IMR-90 (cell line): ENCODE results near the gene HCLS1. TPM values are rescaled to one million over a fixed set of nuclear protein-coding genes. Genes with fewer than 3 reads are reported as not detected.

Experiments
- ATAC-seq: fragments of 200-7000 bp; cut with Tn5 transposase; 2 replicates; pipeline ENCODE4 v1.9.1; 2020; ENCODE audit warnings: low read depth, mild to moderate bottlenecking, moderate library complexity
- BruUV-seq: library from RNA; stranded (reverse); fragments of 400-500 nt; replicated peaks from 2 replicates; lab custom pipeline; 2021; lab: Mats Ljungman, UMichigan
- CTCF ChIA-PET: fragments of 300-600 bp; formaldehyde crosslinking; extraction: SDS; loops from one replicate; lab custom pipeline; 2021; ENCODE audit warnings: antibody characterized with exemption; lab: Yijun Ruan, JAX
- POLR2A ChIA-PET: fragments of 300-600 bp; sonication (Branson Sonifier 250); formaldehyde crosslinking; loops from one replicate; lab custom pipeline; 2022; ENCODE audit warnings: antibody characterized with exemption; ENCODE audit not compliant: unreplicated experiment; lab: Charles Lee
- DNase-seq: peaks from one replicate; pipeline ENCODE4 v3.0.0; 2013
- H2AFZ ChIP-seq: replicated peaks from 2 replicates; pipeline ENCODE3; 2013; ENCODE audit warnings: low read length, mild to moderate bottlenecking; ENCODE audit not compliant: poor library complexity
- H2AK5ac ChIP-seq: 2 replicates; pipeline ENCODE4 v1.6.1; 2013; ENCODE audit warnings: low read depth, low read length, inconsistent platforms
- H2AK9ac ChIP-seq: replicated peaks from 2 replicates; pipeline ENCODE3; 2013; ENCODE audit warnings: mild to moderate bottlenecking, low read depth, low read length, moderate library complexity; ENCODE audit not compliant: poor library complexity
- H2BK120ac ChIP-seq: 2 replicates; pipeline ENCODE4 v1.6.1; 2013; ENCODE audit warnings: low read depth, low read length, inconsistent platforms
- H2BK15ac ChIP-seq: 3 replicates; pipeline ENCODE4 v1.6.1; 2013; ENCODE audit warnings: low read depth, low read length, inconsistent platforms
- H2BK20ac ChIP-seq: 2 replicates; pipeline ENCODE4 v1.6.1; 2013; ENCODE audit warnings: low read depth, mild to moderate bottlenecking, inconsistent platforms, low read length, moderate library complexity
- H2BK5ac ChIP-seq: 2 replicates; pipeline ENCODE4 v1.6.1; 2013; ENCODE audit warnings: mild to moderate bottlenecking, low read depth, low read length, inconsistent platforms; ENCODE audit not compliant: poor library complexity, severe bottlenecking
- H3K14ac ChIP-seq: replicated peaks from 2 replicates; pipeline ENCODE4 v1.6.1; 2013; ENCODE audit warnings: low read depth, low read length, inconsistent platforms
- H3K18ac ChIP-seq: 2 replicates; pipeline ENCODE4 v1.6.1; 2013; ENCODE audit warnings: low read depth, low read length, control low read depth
- H3K23ac ChIP-seq: 2 replicates; pipeline ENCODE4 v1.6.1; 2013; ENCODE audit warnings: low read depth, low read length, inconsistent platforms
- H3K27ac ChIP-seq: 2 replicates; pipeline ENCODE4 v1.5.1; 2013; ENCODE audit warnings: mild to moderate bottlenecking, control low read depth, low read length; ENCODE audit not compliant: insufficient read depth
- H3K27me3 ChIP-seq: 2 replicates; pipeline ENCODE4 v1.6.1; 2013; ENCODE audit warnings: low read length; ENCODE audit not compliant: control insufficient read depth, insufficient read depth
- H3K36me3 ChIP-seq: 2 replicates; pipeline ENCODE4 v1.6.1; 2013; ENCODE audit warnings: low read length, mixed read lengths; ENCODE audit not compliant: control insufficient read depth, insufficient read depth
- H3K4ac ChIP-seq: 2 replicates; pipeline ENCODE4 v1.6.1; 2013; ENCODE audit warnings: low read depth, low read length, inconsistent platforms
- H3K4me1 ChIP-seq: 2 replicates; pipeline ENCODE4 v1.6.1; 2013; ENCODE audit warnings: low read length, mixed read lengths; ENCODE audit not compliant: control insufficient read depth, insufficient read depth
- H3K4me2 ChIP-seq: 2 replicates; pipeline ENCODE4 v1.6.1; 2013; ENCODE audit warnings: low read depth, mild to moderate bottlenecking, control low read depth, low read length, moderate library complexity
- H3K4me3 ChIP-seq: 2 replicates; pipeline ENCODE4 v1.5.1; 2013; ENCODE audit warnings: low read depth, mild to moderate bottlenecking, control low read depth, low read length, moderate library complexity; ENCODE audit not compliant: insufficient read depth
- H3K56ac ChIP-seq: 2 replicates; pipeline ENCODE4 v1.6.1; 2013; ENCODE audit warnings: low read length, inconsistent platforms; ENCODE audit not compliant: insufficient read depth; ENCODE audit errors: extremely low read depth
- H3K79me1 ChIP-seq, 2 experiments: 2 replicates each; pipeline ENCODE4 v1.6.1; 2013; ENCODE audit warnings: low read length in 2 of 2, inconsistent platforms in 1 of 2, low read depth in 1 of 2
- H3K9ac ChIP-seq: 2 replicates; pipeline ENCODE4 v1.6.1; 2013; ENCODE audit warnings: low read depth, low read length, control low read depth
- H3K9me1 ChIP-seq: 2 replicates; pipeline ENCODE4 v1.6.1; 2013; ENCODE audit warnings: low read length, inconsistent platforms; ENCODE audit not compliant: insufficient read depth
- H3K9me3 ChIP-seq: 2 replicates; pipeline ENCODE4 v1.6.1; 2013; ENCODE audit warnings: low read length; ENCODE audit not compliant: control insufficient read depth, insufficient read depth
- H4K20me1 ChIP-seq: 2 replicates; pipeline ENCODE4 v1.6.1; 2013; ENCODE audit warnings: low read length, inconsistent platforms; ENCODE audit not compliant: insufficient read depth
- H4K5ac ChIP-seq: 2 replicates; pipeline ENCODE4 v1.6.1; 2013; ENCODE audit warnings: mild to moderate bottlenecking, low read depth, low read length, control low read depth
- H4K8ac ChIP-seq, 2 experiments: 2 replicates each; pipeline ENCODE4 v1.6.1; 2013; ENCODE audit warnings: low read depth in 2 of 2, low read length in 2 of 2, control low read depth in 1 of 2, inconsistent platforms in 1 of 2
- H4K91ac ChIP-seq: 2 replicates; pipeline ENCODE4 v1.6.1; 2013; ENCODE audit warnings: low read depth, low read length, inconsistent platforms; ENCODE audit not compliant: insufficient read depth
- CHD1 ChIP-seq: IDR thresholded peaks from 2 replicates; pipeline ENCODE4 v1.6.1; 2012; ENCODE audit warnings: low read depth, low read length, improper control_type of control experiment
- SMC3 ChIP-seq: fragments of 150-350 bp; IDR thresholded peaks from 2 replicates; pipeline ENCODE4 v1.6.1; 2016; ENCODE audit warnings: low read depth, mild to moderate bottlenecking, antibody characterized with exemption, low read length, moderate library complexity
- USF2 ChIP-seq: fragments of 150-350 bp; IDR thresholded peaks from 2 replicates; pipeline ENCODE4 v1.6.1; 2017; ENCODE audit warnings: mild to moderate bottlenecking, antibody characterized with exemption, low read length, low read depth
- dilution Hi-C: fragments of 300-500 bp; cut with HindIII; formaldehyde crosslinking; loops from one replicate; pipeline ENCODE4 v1.14.3; 2018; ENCODE audit warnings: low sequenced_read_pairs; ENCODE audit not compliant: unreplicated experiment
- in situ Hi-C: fragments of 300-500 bp; cut with MboI; formaldehyde crosslinking; loops from 3 replicates; pipeline ENCODE4 v1.14.3; 2019; ENCODE audit warnings: low sequenced_read_pairs, inconsistent platforms, mixed read lengths
- intact Hi-C: fragments of 100-400 bp; cut with micrococcal nuclease; formaldehyde crosslinking; loops from 2 replicates; pipeline ENCODE4 v1.10.0; 2022
- polyA plus RNA-seq, 3 experiments: library from polyadenylated mRNA; depleted of rRNA; stranded (reverse); fragments of >200 nt; gene quantifications; 2 replicates each; pipeline ENCODE4 v1.2.3, GENCODE V29; 2012; ENCODE audit warnings: low replicate concordance in 1 of 3
- total RNA-seq: library from RNA; depleted of rRNA; stranded (reverse); fragments of >200 nt; gene quantifications from 2 replicates; pipeline ENCODE4 v1.2.3, GENCODE V29; 2012

Gene HCLS1
- total and polyA plus RNA-seq, 2 of the 4 experiments (the other 2 are of a cell fraction): 0.54 to 0.67 TPM

- no peak overlapping the region for H4K91ac ChIP-seq
- no peak overlapping the region for H2AK9ac ChIP-seq
- ATAC-seq: no peak
- H3K9ac ChIP-seq: no peak overlapping the region
- no peak overlapping the region for H2BK20ac ChIP-seq
- H3K36me3 ChIP-seq: peaks cover 14% of the 10 kb centered on the region
- BruUV-seq: no TSS peak
- no peak overlapping the region for H4K5ac ChIP-seq
- no peak overlapping the region for H4K8ac ChIP-seq
- no peak overlapping the region for H3K4me2 ChIP-seq
- no peak for TF ChIP-seq USF2
- no peak for TF ChIP-seq CHD1
- TF ChIP-seq SMC3: no peak
- no peaks in the 10 kb centered on the region for H4K20me1 ChIP-seq
- ChIA-PET CTCF (no interaction called here), POLR2A (no interaction called here)
- no peak overlapping the region for H3K18ac ChIP-seq
- H2BK15ac ChIP-seq: no peak overlapping the region
- H2BK5ac ChIP-seq: no peak overlapping the region
- no peak overlapping the region for H3K4ac ChIP-seq
- in situ Hi-C loops: no loop called here
- H3K27ac ChIP-seq: no peak overlapping the region
- intact Hi-C loops: no loop called here
- no peaks in the 10 kb centered on the region for H3K9me1 ChIP-seq
- no peak overlapping the region for H2AFZ ChIP-seq
- H3K14ac ChIP-seq: no peak overlapping the region
- peaks cover 0 to 4% of the 10 kb centered on the region in 2 experiments; a peak in 2 of 4 replicates for H3K79me1 ChIP-seq
- H2AK5ac ChIP-seq: no peak overlapping the region
- no peaks in the 10 kb centered on the region for H3K27me3 ChIP-seq
- no peaks in the 10 kb centered on the region for H3K4me1 ChIP-seq
- H3K23ac ChIP-seq: no peak overlapping the region
- H2BK120ac ChIP-seq: no peak overlapping the region
- no peaks in the 10 kb centered on the region for H3K9me3 ChIP-seq
- DNase-seq: no peak
- no peak overlapping the region for H3K4me3 ChIP-seq
- no peak overlapping the region for H3K56ac ChIP-seq
- dilution Hi-C loops: no loop called here
These were observed 38.2 kb upstream of the HCLS1 start for GRCh38 chr3:121698901-121699300.
